HepG2 (cell line): ENCODE results near the gene SPTBN4. TPM values are rescaled to one million over a fixed set of nuclear protein-coding genes. Genes with fewer than 3 reads are reported as not detected.

Source experiments
- ATF5 ChIP-seq: sonication (generic); formaldehyde crosslinking; IDR thresholded peaks from 2 replicates; pipeline ENCODE4 v1.4.0; 2020; ENCODE audit warnings: mild to moderate bottlenecking, low read depth, missing genetic modification reagents
- BCL3 ChIP-seq: sonication (generic); formaldehyde crosslinking; IDR thresholded peaks from 2 replicates; pipeline ENCODE4 v1.5.1; 2020; ENCODE audit warnings: mild to moderate bottlenecking, missing genetic modification reagents, moderate library complexity
- ERF ChIP-seq: IDR thresholded peaks from 2 replicates; pipeline ENCODE4 v1.6.1; 2018; ENCODE audit warnings: missing biosample characterization, missing genetic modification reagents
- KDM5B ChIP-seq: sonication (generic); formaldehyde crosslinking; IDR thresholded peaks from 2 replicates; pipeline ENCODE4 v1.4.0; 2020; ENCODE audit warnings: missing genetic modification reagents, mild to moderate bottlenecking, borderline replicate concordance
- MTF2 ChIP-seq: sonication (generic); formaldehyde crosslinking; IDR thresholded peaks from 2 replicates; pipeline ENCODE4 v1.5.0; 2020; ENCODE audit warnings: missing genetic modification reagents, borderline replicate concordance
- PATZ1 ChIP-seq: sonication (generic); formaldehyde crosslinking; IDR thresholded peaks from 2 replicates; pipeline ENCODE4 v1.4.0; 2020; ENCODE audit warnings: missing genetic modification reagents
- RERE ChIP-seq: IDR thresholded peaks from 2 replicates; pipeline ENCODE4 v1.6.1; 2016; ENCODE audit warnings: low read depth, missing genetic modification reagents, missing compliant biosample characterization
- SP1 ChIP-seq, 2 experiments: fragments of 450-650 bp in 1 of 2; sonication (generic) in 1 of 2; formaldehyde crosslinking in 1 of 2; IDR thresholded peaks; 2 replicates each; pipeline versions ENCODE4 v1.4.0 to v1.6.1; 2016 to 2020; ENCODE audit warnings: missing genetic modification reagents in 1 of 2
- TBX2 ChIP-seq: sonication (generic); formaldehyde crosslinking; IDR thresholded peaks from 2 replicates; pipeline ENCODE4 v1.5.0; 2020; ENCODE audit warnings: missing genetic modification reagents, mild to moderate bottlenecking, borderline replicate concordance
- ZBTB14 ChIP-seq: sonication (generic); formaldehyde crosslinking; IDR thresholded peaks from 2 replicates; pipeline ENCODE4 v1.4.0; 2020; ENCODE audit warnings: missing genetic modification reagents
- ZBTB4 ChIP-seq: sonication (generic); formaldehyde crosslinking; IDR thresholded peaks from 2 replicates; pipeline ENCODE4 v1.4.0; 2020; ENCODE audit warnings: missing genetic modification reagents, mild to moderate bottlenecking, borderline replicate concordance
- ZBTB7B ChIP-seq: sonication (generic); formaldehyde crosslinking; IDR thresholded peaks from 2 replicates; pipeline ENCODE4 v1.4.0; 2020; ENCODE audit warnings: missing genetic modification reagents
- polyA plus RNA-seq, 8 experiments: library from polyadenylated mRNA; depleted of rRNA in 3 of 8; stranded (reverse) in 7 of 8; unstranded in 1 of 8; fragments of >200 nt; fragmentation: Illumina TruSeq in 4 of 8; extraction: Trizol in 4 of 8; gene quantifications; 2 replicates each; pipeline versions ENCODE4 v1.2.1 to v1.2.3, GENCODE V29; 2011 to 2016; ENCODE audit warnings: low read depth in 4 of 8, missing spikeins in 1 of 8, mixed read lengths in 1 of 8; ENCODE audit not compliant: insufficient read depth in 1 of 8
- total RNA-seq, 5 experiments: library from RNA; depleted of rRNA; stranded (reverse); fragments of >200 nt; fragmentation: Illumina TruSeq; extraction: Trizol; gene quantifications; 2 replicates each; pipeline ENCODE4 v1.2.3, GENCODE V29; 2016; ENCODE audit warnings: low read depth in 1 of 5

Gene SPTBN4
- total and polyA plus RNA-seq, 2 of the 13 experiments (the other 11 are each of a cell fraction or from before 2014, with no cell fraction given) = 0.11 TPM

GRCh38 chr19:40529093-40529954, 62.5 kb downstream of the SPTBN4 start (continued):
- TF ChIP-seq RERE (CRISPR knock-in tag) = no peak
- 0 out of 2 replicates have a peak, but pooled peaks have one; percentile 14 for TF ChIP-seq ZBTB4 (CRISPR knock-in tag)
- TF ChIP-seq ZBTB7B (CRISPR knock-in tag) = 0 out of 2 replicates have a peak, but pooled peaks have one; percentile 36
- no peak for TF ChIP-seq BCL3 (CRISPR knock-in tag)
- peak; percentile 97 for TF ChIP-seq ZBTB14 (CRISPR knock-in tag)
- no peak for TF ChIP-seq SP1 (IDR thresholded peaks at IDR 0.05)
- 0 out of 2 replicates have a peak, but pooled peaks have one; percentile 19 for TF ChIP-seq SP1 (CRISPR knock-in tag; IDR thresholded peaks at IDR 0.05)
- peak; percentile 40; the same call in 1 of the 2 replicates for TF ChIP-seq ERF (CRISPR knock-in tag)
- peak; percentile 43; the same call in 1 of the 2 replicates for TF ChIP-seq TBX2 (CRISPR knock-in tag)
- TF ChIP-seq ATF5 = no peak
- peak; percentile 24; the same call in 1 of the 2 replicates for TF ChIP-seq MTF2 (CRISPR knock-in tag)
- TF ChIP-seq PATZ1 (CRISPR knock-in tag) = peak; percentile 56
- 0 out of 2 replicates have a peak, but pooled peaks have one; percentile 18 for TF ChIP-seq KDM5B (CRISPR knock-in tag)
